Subcutaneous abdominal adipose tissue (tissue), 5 donors: Measurements from ENCODE around the gene OR10K1.
"Not testable (repeated sequence)": the region's sequence is repeated elsewhere in the genome, so short reads cannot be mapped to it uniquely, and the experiment has no call there.

Experiments
- H3K27ac ChIP-seq: one replicate; pipeline ENCODE4 v1.7.0; 2013; ENCODE audit warnings: low read depth, mild to moderate bottlenecking, inconsistent platforms, low read length, moderate library complexity
- H3K27me3 ChIP-seq, 5 donors: one replicate each; pipeline ENCODE4 v1.7.0; 2013; ENCODE audit warnings: low read length in 5 of 5, inconsistent platforms in 1 of 5; ENCODE audit not compliant: control insufficient read depth in 5 of 5, insufficient read depth in 4 of 5
- H3K36me3 ChIP-seq, 5 donors: one replicate each; pipeline ENCODE4 v1.7.0; 2013; ENCODE audit warnings: low read length in 5 of 5; ENCODE audit not compliant: control insufficient read depth in 5 of 5, insufficient read depth in 5 of 5
- H3K4me1 ChIP-seq, 5 donors: one replicate each; pipeline ENCODE4 v1.7.0; 2013; ENCODE audit warnings: low read length in 5 of 5, mild to moderate bottlenecking in 3 of 5, moderate library complexity in 1 of 5; ENCODE audit not compliant: control insufficient read depth in 5 of 5, insufficient read depth in 5 of 5
- H3K4me3 ChIP-seq, 5 donors: one replicate each; pipeline ENCODE4 v1.7.0; 2013; ENCODE audit warnings: low read length in 5 of 5, low read depth in 1 of 5
- H3K9ac ChIP-seq, 5 donors: one replicate each; pipeline ENCODE4 v1.7.0; 2013; ENCODE audit warnings: low read length in 5 of 5, mild to moderate bottlenecking in 4 of 5, moderate library complexity in 3 of 5
- H3K9me3 ChIP-seq, 5 donors: one replicate each; pipeline ENCODE4 v1.7.0; 2013; ENCODE audit warnings: low read length in 5 of 5; ENCODE audit not compliant: control insufficient read depth in 5 of 5
- donor health status: healthy.
- donor health status: healthy.
- donor health status: healthy.
- donor health status: healthy.
- donor health status: healthy.

Gene OR10K1

GRCh38 chr1:158461534-158461933 is at the start of gene OR10K1:
OR10K1 (plus strand) TSS chr1:158461834; CDS start chr1:158465562, 3,728 bp downstream.
- H3K4me3 ChIP-seq: no peak within 1 kb of the TSS
- no peaks in the 10 kb centered on the region for H3K36me3 ChIP-seq
- H3K9me3 ChIP-seq: peaks cover 0 to 3% (median 0%) of the 10 kb centered on the region in 5 donors
- peaks cover 0 to 7% (median 0%) of the 10 kb centered on the region in 5 donors for H3K27me3 ChIP-seq
- no peak within 1 kb of the TSS for H3K9ac ChIP-seq
- no peaks in the 10 kb centered on the region for H3K4me1 ChIP-seq
- no peak within 1 kb of the TSS for H3K27ac ChIP-seq

- Histone ChIP-seq H3K9me3 (no peaks in the 10 kb centered on the region), H3K36me3 (no peaks in the 10 kb centered on the region), H3K27me3 (no peaks in the 10 kb centered on the region), H3K27ac (no peak overlapping the region), H3K4me3 (no peak overlapping the region), H3K4me1 (no peaks in the 10 kb centered on the region), H3K9ac (no peak overlapping the region)
Measured at GRCh38 chr1:158414651-158415345, 46.8 kb upstream of the OR10K1 start.

- no peak overlapping the region for H3K4me3 ChIP-seq
- no peaks in the 10 kb centered on the region for H3K9me3 ChIP-seq
- no peaks in the 10 kb centered on the region for H3K27me3 ChIP-seq
- no peak overlapping the region for H3K27ac ChIP-seq
- no peak overlapping the region for H3K9ac ChIP-seq
- no peaks in the 10 kb centered on the region for H3K4me1 ChIP-seq
- no peaks in the 10 kb centered on the region for H3K36me3 ChIP-seq
Measured at GRCh38 chr1:158417586-158417985, 44.0 kb upstream of the OR10K1 start.

GRCh38 chr1:158422212-158422611 is 39.4 kb upstream of the OR10K1 start:
- no peaks in the 10 kb centered on the region for H3K36me3 ChIP-seq
- H3K4me1 ChIP-seq: no peaks in the 10 kb centered on the region
- H3K4me3 ChIP-seq: no peak overlapping the region
- H3K9me3 ChIP-seq: peaks cover 0 to 1% (median 0%) of the 10 kb centered on the region in 5 donors
- no peaks in the 10 kb centered on the region for H3K27me3 ChIP-seq
- no peak overlapping the region for H3K9ac ChIP-seq
- H3K27ac ChIP-seq: no peak overlapping the region

- Histone ChIP-seq H3K36me3 (no peaks in the 10 kb centered on the region), H3K4me1 (no peaks in the 10 kb centered on the region), H3K4me3 (no peak overlapping the region), H3K9me3 (peaks cover 0 to 3% (median 0%) of the 10 kb centered on the region in 5 donors), H3K9ac (no peak overlapping the region), H3K27ac (no peak overlapping the region), H3K27me3 (no peaks in the 10 kb centered on the region)
Measured at GRCh38 chr1:158425027-158425426, 36.6 kb upstream of the OR10K1 start.

GRCh38 chr1:158426137-158426536 is 35.5 kb upstream of the OR10K1 start, which contains the start of gene OR10K2:
OR10K2 (minus strand) TSS chr1:158426237; CDS start chr1:158420866, 5,371 bp downstream.
- Histone ChIP-seq H3K9ac (no peak within 1 kb of the TSS), H3K4me1 (no peaks in the 10 kb centered on the region)

GRCh38 chr1:158430163-158430562 is 31.5 kb upstream of the OR10K1 start:
- not testable (repeated sequence) for H3K27me3 ChIP-seq, H3K27ac ChIP-seq, H3K4me1 ChIP-seq, H3K36me3 ChIP-seq, H3K9ac ChIP-seq, H3K4me3 ChIP-seq
- peaks cover 0 to 11% (median 0%) of the 10 kb centered on the region in 5 donors for H3K9me3 ChIP-seq

More at GRCh38 chr1:158426137-158426536, 35.5 kb upstream of the OR10K1 start, which contains the start of gene OR10K2:
- H3K4me3 ChIP-seq: no peak within 1 kb of the TSS
- no peaks in the 10 kb centered on the region for H3K27me3 ChIP-seq
- H3K27ac ChIP-seq: no peak within 1 kb of the TSS
- H3K36me3 ChIP-seq: no peaks in the 10 kb centered on the region
- H3K9me3 ChIP-seq: peaks cover 0 to 3% (median 0%) of the 10 kb centered on the region in 5 donors

- Histone ChIP-seq H3K36me3 (no peaks in the 10 kb centered on the region), H3K9ac (no peak overlapping the region), H3K27ac (no peak overlapping the region), H3K4me3 (no peak overlapping the region), H3K27me3 (peaks cover 0 to 3% (median 0%) of the 10 kb centered on the region in 5 donors), H3K4me1 (no peaks in the 10 kb centered on the region), H3K9me3 (peaks cover 0 to 8% (median 0%) of the 10 kb centered on the region in 5 donors)
Measured at GRCh38 chr1:158434741-158435140, 26.9 kb upstream of the OR10K1 start.

- no peak overlapping the region for H3K9ac ChIP-seq
- no peaks in the 10 kb centered on the region for H3K27me3 ChIP-seq
- no peaks in the 10 kb centered on the region for H3K36me3 ChIP-seq
- H3K9me3 ChIP-seq: no peaks in the 10 kb centered on the region
- no peak overlapping the region for H3K4me3 ChIP-seq
- no peak overlapping the region for H3K27ac ChIP-seq
- H3K4me1 ChIP-seq: no peaks in the 10 kb centered on the region
Measured at GRCh38 chr1:158445376-158445775, 16.3 kb upstream of the OR10K1 start.

- H3K27me3 ChIP-seq: no peaks in the 10 kb centered on the region
- H3K9me3 ChIP-seq: peaks cover 0 to 2% (median 0%) of the 10 kb centered on the region in 5 donors
- H3K27ac ChIP-seq: no peak overlapping the region
- H3K36me3 ChIP-seq: no peaks in the 10 kb centered on the region
- H3K4me3 ChIP-seq: no peak overlapping the region
- H3K9ac ChIP-seq: no peak overlapping the region
- H3K4me1 ChIP-seq: no peaks in the 10 kb centered on the region
Measured at GRCh38 chr1:158454537-158454936, 7.1 kb upstream of the OR10K1 start.
